Esophagus squamous epithelium (tissue), 5 donors: ENCODE measurements around the gene ABHD17A. TPM values are rescaled to one million over a fixed set of nuclear protein-coding genes. Genes with fewer than 3 reads are reported as not detected.

Experiments
- DNase-seq: peaks from one replicate; lab custom pipeline; 2025; lab: John Stamatoyannopoulos, UW
- H3K27ac ChIP-seq, 4 donors: fragments of 200-600 bp; sonication (generic); one replicate each; pipeline ENCODE4 v1.5.1; 2016 to 2019; ENCODE audit warnings: mild to moderate bottlenecking in 1 of 4
- H3K27me3 ChIP-seq, 4 donors: fragments of 200-600 bp; sonication (generic); 1 replicate in 3 of 4; 2 replicates in 1 of 4; pipeline versions ENCODE4 v1.5.1 to v1.6.0; 2017 to 2021; ENCODE audit warnings: antibody characterized with exemption in 1 of 4
- H3K36me3 ChIP-seq, 3 donors: fragments of 200-600 bp; sonication (generic); one replicate each; pipeline ENCODE4 v1.5.1; 2016 to 2019
- H3K4me1 ChIP-seq, 3 donors: fragments of 200-600 bp; sonication (generic); one replicate each; pipeline ENCODE4 v1.5.1; 2017 to 2019
- H3K4me3 ChIP-seq, 4 donors: fragments of 200-600 bp; sonication (generic); 1 replicate in 3 of 4; 2 replicates in 1 of 4; pipeline ENCODE4 v1.5.1; 2016 to 2019; ENCODE audit warnings: mild to moderate bottlenecking in 2 of 4, moderate library complexity in 1 of 4
- H3K9me3 ChIP-seq, 3 donors: fragments of 200-600 bp; sonication (generic); one replicate each; pipeline ENCODE4 v1.5.1; 2016 to 2019
- CTCF ChIP-seq, 6 experiments: fragments of 450-650 bp in 4 of 6; fragments of 200-600 bp in 2 of 6; sonication (generic) in 2 of 6; IDR thresholded peaks; one replicate each; pipeline ENCODE4 v1.5.1; 2016 to 2019; ENCODE audit warnings: antibody characterized with exemption in 6 of 6, mild to moderate bottlenecking in 4 of 6, moderate library complexity in 4 of 6
- POLR2A ChIP-seq, 4 donors: fragments of 450-650 bp; IDR thresholded peaks; one replicate each; pipeline ENCODE4 v1.6.1; 2017; ENCODE audit warnings: antibody characterized with exemption in 4 of 4, mild to moderate bottlenecking in 4 of 4, moderate library complexity in 3 of 4
- WGBS, 2 donors: methylation state at CpG; one replicate each; pipeline ENCODE4 v1.1.5; 2018; 5-methylcytosine and 5-hydroxymethylcytosine counted together
- intact Hi-C: fragments of 100-400 bp; cut with DNase I; formaldehyde crosslinking; loops from one replicate; pipeline ENCODE4 v1.15.0; 2022
- total RNA-seq, 4 donors: library from RNA; depleted of rRNA; stranded (reverse); fragments of >200 nt; gene quantifications; one replicate each; pipeline ENCODE4 v1.1.0, GENCODE V29; 2016
- donor health status: DM: yes; HTN: yes; CAD: no.

ABHD17A gene
- total RNA-seq, 4 donors from 2014 or later = 78.4 to 91.7 (median 82.9) TPM

GRCh38 chr19:1860042-1860775 is 25.1 kb downstream of the ABHD17A start:
- H3K27ac ChIP-seq = peak overlapping the region; percentile 67 to 97 (median 96)
- TF ChIP-seq CTCF (IDR thresholded peaks at IDR 0.05) (no peak), POLR2A (IDR thresholded peaks at IDR 0.05) (no peak)
- no peak for DNase-seq
- H3K9me3 ChIP-seq = no peaks in the 10 kb centered on the region
- H3K4me1 ChIP-seq = peaks cover 66 to 84% (median 71%) of the 10 kb centered on the region in 3 donors
- H3K27me3 ChIP-seq = no peaks in the 10 kb centered on the region
- peak overlapping the region in 2 of 4 donors; percentile 77 to 87 for H3K4me3 ChIP-seq
- intact Hi-C loops = no loop called here
- H3K36me3 ChIP-seq = no peaks in the 10 kb centered on the region
- WGBS, 2 donors = 0 to 14% methylated on average over 1 to 9 of the region's 32 CpGs

- no peaks in the 10 kb centered on the region for H3K27me3 ChIP-seq
- H3K9me3 ChIP-seq = no peaks in the 10 kb centered on the region
- H3K4me1 ChIP-seq = peaks cover 70 to 84% (median 79%) of the 10 kb centered on the region in 3 donors
- intact Hi-C loops = no loop called here
- peak overlapping the region in 3 of 4 donors; percentile 67 to 97 (median 96) for H3K27ac ChIP-seq
- 25 to 26% methylated on average over 9 to 10 of the region's 18 CpGs for WGBS, 2 donors
- no peak for TF ChIP-seq CTCF (IDR thresholded peaks at IDR 0.05)
- peak in 1 of 4 donors; percentile 6 for TF ChIP-seq POLR2A (IDR thresholded peaks at IDR 0.05)
- H3K4me3 ChIP-seq = peak overlapping the region in 1 of 4 donors; percentile 77
- DNase-seq = no peak
- peaks cover 0 to 1% (median 0%) of the 10 kb centered on the region in 3 donors for H3K36me3 ChIP-seq
Measured at GRCh38 chr19:1859331-1859781, 25.9 kb downstream of the ABHD17A start.

GRCh38 chr19:1858412-1859081 is 26.7 kb downstream of the ABHD17A start:
- WGBS, 2 donors = 50% methylated on average over 1 of the region's 10 CpGs; no CpG with 5 or more reads in 1 of the 2 donors

GRCh38 chr19:1857648-1858326 is 27.5 kb downstream of the ABHD17A start:
- TF ChIP-seq CTCF (IDR thresholded peaks at IDR 0.05) (no peak), POLR2A (IDR thresholded peaks at IDR 0.05) (no peak)
- Histone ChIP-seq H3K27me3 (no peaks in the 10 kb centered on the region), H3K36me3 (peaks cover 0 to 7% (median 0%) of the 10 kb centered on the region in 3 donors), H3K4me1 (peaks cover 86 to 98% (median 95%) of the 10 kb centered on the region in 3 donors), H3K9me3 (no peaks in the 10 kb centered on the region), H3K4me3 (peak overlapping the region in 3 of 4 donors; percentile 51 to 78 (median 55)), H3K27ac (peak overlapping the region; percentile 92 to 97 (median 96))
- DNase-seq = no peak
- WGBS, 2 donors = 22 to 32% methylated on average over 6 to 10 of the region's 16 CpGs
- intact Hi-C loops = no loop called here

More at GRCh38 chr19:1858412-1859081, 26.7 kb downstream of the ABHD17A start:
- H3K27ac ChIP-seq = peak overlapping the region; percentile 92 to 97 (median 96)
- intact Hi-C loops = no loop called here
- no peaks in the 10 kb centered on the region for H3K27me3 ChIP-seq
- peaks cover 78 to 90% (median 87%) of the 10 kb centered on the region in 3 donors for H3K4me1 ChIP-seq
- no peak overlapping the region for H3K4me3 ChIP-seq
- peaks cover 0 to 7% (median 0%) of the 10 kb centered on the region in 3 donors for H3K36me3 ChIP-seq
- H3K9me3 ChIP-seq = no peaks in the 10 kb centered on the region
- DNase-seq = no peak
- TF ChIP-seq POLR2A (IDR thresholded peaks at IDR 0.05) = no peak
- TF ChIP-seq CTCF (IDR thresholded peaks at IDR 0.05) = no peak
